Activated CD4-positive, alpha-beta T cell treated with anti-CD3 and anti-CD28 coated beads, Interleukin-2, amount 50 U/mL, for 1 hour (primary cell): ENCODE data around the gene AMOTL2.

ENCODE experiments used
- DNase-seq: peaks from one replicate; pipeline ENCODE4 v3.0.0-alpha.2; 2020

AMOTL2 gene

DNA sequence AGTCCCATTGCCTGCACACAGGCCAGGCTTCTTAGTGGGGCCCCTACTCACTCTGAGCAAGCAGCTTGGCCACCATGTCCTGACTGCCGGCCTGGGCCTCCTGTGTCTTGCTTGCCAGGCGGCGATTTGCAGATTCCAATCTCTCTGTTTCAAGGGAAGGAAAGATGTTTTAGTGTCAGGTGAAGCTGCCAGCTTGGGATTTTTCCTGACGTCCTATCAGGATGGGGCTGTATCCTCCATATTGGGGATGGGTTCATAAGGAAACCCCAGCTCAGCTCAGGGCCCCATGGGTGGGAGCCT, 8.5 kb downstream of the AMOTL2 start:
- no peak for DNase-seq

DNA sequence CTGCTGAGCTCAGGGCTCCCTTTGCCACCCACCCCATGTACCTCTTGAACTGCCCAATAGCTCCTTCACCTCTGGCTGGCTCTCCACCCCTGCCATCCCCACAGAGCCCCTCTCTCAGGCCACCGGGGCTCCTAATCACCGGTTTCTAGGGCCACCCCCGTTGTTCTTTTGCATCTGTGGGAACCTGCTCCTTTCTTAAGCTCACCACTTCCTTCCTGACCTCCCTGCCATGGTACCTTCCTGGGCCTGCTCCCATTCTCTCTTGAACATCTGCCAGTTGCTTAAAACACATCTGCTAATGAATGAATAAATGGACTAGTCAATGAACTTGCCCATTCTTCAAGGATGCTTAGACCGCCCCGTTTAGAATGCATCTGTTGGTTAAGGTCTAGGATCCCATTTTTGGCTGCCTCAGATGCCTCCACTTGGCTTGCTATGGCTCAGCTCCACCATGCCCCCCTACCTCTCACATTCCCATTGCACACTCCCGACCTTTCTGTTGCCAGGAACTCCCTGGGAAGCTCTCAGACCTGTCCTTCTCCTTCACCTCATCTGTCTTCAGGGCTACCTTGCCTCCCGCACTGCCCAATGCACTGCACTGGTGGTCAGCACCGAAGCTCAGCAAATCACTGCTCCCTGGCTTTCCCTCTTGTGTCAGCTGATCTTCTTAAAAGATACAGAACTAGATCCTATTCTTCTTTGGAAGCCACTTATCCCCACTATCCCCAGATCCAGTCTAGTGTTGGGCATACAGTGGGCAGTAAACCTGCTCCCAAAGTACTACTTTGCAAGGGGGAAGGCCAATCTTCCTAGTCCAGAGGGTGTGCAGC, 9.1 kb downstream of the AMOTL2 start:
- no peak for DNase-seq

DNA sequence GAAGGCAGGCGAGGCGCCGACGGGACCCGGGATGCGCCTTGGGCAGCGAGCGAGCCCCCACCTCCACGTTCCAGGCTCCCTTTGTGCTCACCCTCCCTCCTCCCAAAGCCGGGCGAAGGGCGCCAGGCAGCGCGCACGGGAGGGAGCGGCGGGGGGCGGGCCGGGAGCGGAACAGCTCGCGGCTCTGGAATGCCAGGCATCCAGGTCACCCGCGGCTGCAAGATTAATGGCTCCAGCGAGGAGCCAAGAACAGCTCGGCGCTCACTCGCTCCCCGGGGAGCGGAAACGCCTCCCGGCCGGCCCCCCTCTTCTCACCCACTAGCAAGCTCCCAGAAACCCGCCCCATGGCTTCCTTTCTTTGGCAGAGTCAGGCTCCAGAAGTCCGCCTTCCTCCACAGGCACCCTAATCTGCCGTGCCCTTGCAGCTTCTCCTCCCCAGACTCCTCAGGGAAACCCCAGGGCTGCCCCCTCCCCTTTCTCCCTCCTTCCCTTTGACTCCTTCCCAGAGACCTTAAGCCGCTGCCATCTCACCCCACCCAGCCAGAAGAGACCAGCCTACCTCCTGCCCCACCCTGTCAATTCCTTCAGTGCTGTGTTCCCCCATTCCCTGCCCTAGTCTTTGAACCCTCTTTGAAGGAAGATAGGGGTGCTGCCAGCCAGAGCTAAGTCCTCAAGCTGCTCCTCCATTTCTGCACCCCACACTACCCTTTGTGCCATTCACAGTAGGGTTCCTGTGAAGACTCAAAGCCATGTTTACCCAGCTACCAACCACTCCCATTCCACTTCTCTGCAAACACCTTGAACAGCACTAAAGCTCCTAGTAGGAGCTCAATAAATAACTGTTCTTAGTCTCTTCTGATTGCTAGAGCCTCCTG, 9.9 kb downstream of the AMOTL2 start:
- peak; percentile 12 for DNase-seq

GRCh38 chr3:134363381-134363755, 10.9 kb downstream of the AMOTL2 start:
- DNase-seq = no peak

DNA sequence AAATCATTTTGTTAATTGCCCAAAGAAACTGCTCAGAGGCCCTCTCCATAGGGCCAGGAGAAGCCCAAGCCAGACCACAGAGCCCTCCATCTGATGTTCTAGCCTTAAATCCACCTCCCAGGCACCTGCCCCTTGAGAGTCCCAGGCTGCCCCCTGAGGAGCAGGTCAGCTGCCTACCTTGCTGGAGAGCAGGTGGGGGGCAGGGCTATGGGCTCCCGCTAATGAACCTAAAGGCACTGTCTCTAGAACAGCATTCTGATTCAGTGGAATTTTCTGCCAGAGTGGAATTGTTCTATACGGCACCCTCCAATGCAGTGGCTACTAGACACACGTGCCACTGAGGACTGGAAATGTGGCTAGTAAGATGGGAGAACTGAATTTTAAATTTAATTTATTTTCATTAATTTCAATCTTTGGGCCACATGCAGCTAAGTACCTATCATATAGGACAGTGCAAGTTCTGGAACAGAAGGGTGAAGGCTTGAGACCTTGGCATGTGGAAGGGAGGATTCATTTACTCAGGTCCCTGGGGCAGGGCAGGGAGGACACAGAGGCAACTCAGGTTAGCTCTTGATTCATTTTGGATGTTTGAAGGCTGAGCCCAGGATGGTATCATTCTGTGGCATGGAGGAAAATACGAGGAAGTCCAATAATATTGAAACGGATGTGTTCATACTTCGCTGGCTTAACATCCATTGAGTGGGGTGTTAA, 11.4 kb downstream of the AMOTL2 start:
- DNase-seq = no peak

DNA sequence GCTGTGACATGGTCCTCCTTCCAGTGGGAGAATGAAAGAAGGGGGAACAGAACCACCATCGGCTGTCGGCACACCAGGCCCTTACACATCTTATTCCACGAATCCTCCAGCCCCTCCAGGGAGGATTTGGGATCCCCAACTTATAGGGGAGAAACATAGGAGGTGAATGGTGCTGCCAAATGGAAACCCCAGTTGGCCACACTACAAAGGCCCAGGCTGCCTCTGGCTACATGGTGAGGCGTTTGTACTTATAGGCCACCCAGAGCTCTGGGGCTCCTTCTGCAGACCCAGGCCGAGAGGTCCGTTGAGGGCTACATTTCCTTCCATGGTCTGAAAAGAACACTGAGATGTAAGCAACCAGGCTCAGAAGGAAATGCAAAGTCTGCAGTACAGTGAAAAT, 12.0 kb downstream of the AMOTL2 start:
- no peak for DNase-seq

GRCh38 chr3:134361162-134361835, 12.9 kb downstream of the AMOTL2 start:
- no peak for DNase-seq

DNA sequence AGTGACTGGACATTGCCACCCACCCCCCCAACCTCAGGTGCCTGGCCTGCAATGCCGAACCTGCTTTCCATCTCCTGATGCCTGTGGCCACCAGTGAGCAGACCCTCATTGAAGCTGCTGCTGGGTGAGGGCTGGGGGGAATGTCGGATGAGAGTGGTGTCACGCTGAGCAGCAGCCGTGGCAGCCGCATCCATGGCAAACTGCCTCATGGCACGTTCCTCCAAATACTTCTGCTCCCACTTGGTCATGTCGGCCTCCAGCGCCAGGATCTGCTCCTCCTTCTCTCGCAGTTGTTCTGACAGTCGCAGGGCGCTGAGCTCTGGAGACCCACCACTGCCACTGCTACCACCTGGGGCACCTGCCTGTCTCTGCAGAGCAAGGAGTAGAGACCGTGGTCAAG, 14.2 kb downstream of the AMOTL2 start:
- DNase-seq = no peak

DNA sequence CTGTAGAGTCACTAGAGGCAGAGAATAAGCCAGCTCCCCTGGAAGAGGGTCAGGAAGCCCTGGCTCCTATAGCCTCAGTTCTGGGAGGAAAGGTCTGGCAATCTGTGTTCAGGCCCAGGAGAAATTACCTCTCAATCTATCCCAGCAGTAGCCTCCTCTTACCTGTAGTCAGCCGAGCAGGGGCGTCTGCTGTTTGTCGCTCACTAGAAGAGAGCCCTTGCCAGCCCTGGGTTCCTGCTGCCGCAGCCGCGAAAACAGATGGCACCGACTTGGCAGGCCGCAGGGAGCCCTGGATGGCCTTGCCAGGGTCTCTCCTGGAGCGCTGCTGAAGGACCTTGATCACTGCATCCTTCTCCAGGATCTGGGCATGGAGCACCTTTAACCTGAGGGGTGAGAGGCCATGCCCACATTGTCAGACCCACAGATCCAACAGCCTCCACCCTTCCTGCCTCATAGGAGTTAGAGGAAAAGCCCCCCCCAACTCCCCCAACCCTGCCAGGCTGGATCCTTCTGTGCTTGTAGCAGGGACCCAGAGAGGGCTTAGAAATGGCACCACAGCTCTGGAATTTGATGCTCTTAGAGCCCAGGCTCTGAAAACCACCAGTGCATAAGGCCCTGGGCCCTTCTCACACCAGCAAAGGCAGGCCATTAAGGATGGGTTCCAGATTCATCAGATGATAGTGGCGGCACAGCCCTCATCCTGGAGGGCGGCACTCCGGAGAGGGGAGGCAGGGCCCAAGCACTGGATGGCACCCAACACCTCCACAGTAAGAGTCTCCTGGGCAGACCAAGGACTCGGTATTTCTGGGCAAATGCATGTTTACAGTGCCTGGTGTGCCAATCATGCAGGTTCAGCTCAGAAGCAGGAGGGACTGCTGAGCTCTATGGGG, 14.9 kb downstream of the AMOTL2 start:
- no peak for DNase-seq

GRCh38 chr3:134357914-134358811, 16.1 kb downstream of the AMOTL2 start:
- DNase-seq = peak; percentile 5

DNA sequence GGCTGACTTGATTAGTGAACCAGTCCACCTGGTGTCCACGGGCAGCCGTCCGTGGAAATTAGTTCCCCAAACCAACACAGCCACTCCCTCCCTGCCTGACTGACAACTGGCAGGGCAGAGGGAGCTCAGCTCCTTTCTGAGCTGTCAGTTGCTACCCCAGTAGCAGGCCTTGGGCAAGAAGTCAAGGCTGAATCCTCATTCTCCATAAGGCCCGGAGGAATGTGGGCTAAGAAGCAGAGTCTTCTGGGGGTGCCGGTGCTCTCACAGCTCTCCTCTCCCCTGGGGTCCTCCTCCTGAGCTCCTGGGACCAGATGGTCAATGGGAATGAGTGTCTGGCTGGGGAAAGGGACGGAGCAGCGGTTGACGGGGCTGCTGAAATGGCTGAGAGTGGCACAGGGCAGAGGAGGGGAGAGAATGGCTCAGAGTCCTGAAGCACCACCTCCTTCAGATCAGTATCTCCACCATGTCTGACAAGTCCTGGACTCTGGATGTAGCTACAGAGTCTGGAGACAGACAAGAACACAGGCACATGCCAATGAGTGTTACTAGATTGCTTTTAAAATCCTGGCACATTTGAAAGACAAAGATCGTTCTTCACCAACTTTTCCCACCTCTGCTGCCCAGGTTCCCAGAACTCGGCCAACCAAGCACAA, 16.9 kb downstream of the AMOTL2 start:
- DNase-seq = no peak

DNA sequence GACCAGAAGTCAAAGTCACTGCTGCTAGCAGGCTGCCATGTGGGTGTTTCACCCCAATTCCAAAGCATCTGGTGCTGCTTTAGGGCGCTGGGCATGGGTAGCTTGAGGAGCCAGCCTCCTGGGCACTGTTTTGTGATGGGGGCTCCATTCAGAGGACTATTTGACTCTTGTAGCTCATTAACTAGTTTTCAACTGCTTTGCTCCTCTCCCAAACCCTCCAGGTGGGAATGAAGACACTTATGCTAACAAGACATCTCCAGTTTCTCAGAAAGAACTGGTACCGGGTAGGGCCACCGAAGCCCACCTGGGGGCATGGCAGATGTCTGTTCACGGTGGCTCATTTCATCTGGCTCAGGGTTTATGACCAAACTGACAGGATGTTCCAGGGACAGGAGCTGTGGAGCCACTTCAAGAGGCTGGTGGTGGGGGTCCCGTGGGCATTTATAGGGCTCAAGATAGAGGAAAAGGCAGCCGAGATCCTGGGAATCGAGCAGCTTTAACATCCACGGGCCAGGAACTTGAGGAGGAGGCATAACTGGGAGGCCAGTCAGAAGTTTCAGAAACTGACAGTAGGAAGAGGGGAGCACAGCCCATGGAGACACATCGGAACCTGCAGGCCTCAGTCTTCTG, 17.7 kb downstream of the AMOTL2 start:
- no peak for DNase-seq

DNA sequence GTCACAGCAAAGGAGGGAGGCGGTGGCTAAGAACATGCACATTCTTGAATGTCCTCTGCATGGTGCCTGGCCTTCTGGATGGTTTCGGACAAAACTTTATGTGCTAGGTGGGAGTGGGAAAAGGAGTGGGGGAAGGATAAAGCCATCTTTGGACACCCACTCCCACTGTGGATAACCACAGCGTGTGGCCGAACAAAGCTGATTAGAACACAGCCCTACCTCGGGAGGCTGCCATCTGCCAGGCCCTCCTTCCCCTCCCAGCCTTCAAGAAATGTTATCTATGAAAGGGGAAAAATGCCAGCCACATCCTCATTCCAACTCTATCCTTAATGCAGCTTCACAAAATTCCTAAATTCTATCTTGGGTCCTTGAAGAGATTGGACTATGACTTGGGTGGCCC, 18.8 kb downstream of the AMOTL2 start:
- DNase-seq = no peak

- no peak for DNase-seq
Observed at GRCh38 chr3:134354612-134355251, 19.5 kb downstream of the AMOTL2 start.

DNA sequence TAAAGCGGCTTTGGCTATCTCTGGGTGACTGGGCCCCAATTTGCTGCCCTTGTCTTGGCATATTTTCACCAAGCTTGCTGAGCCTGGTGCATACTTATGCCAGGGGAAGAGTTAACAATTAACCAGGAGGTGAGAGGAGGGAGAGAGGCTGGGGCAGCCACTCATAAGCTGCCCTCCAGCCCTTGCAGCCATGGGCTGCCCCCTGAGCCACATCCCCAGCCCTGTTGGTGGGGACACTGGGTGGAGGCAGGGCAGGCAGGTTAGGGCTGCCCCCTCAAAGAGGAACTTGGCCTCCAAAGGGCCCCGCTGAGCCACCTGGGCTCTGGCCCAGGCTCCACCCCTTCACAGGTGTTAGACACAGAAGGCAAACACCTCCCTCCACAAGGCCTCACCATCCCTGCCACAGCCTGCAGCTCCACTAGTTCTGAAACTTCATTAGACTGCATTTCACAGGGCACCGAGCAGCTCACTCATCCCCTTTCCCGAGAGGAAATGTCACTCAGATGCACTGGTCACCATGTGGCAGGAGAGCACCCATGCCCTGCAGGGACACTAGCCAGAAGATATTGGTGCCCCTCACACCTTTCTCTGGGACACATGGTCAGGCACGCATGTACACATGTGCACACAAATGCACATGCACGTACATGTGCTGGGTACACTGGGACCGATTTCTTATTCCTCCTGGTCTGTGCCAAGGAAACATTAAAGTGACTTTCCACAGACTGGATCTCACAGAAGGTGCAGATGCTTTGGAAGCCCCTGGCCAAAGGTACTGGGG, 20.2 kb downstream of the AMOTL2 start:
- DNase-seq = no peak

DNA sequence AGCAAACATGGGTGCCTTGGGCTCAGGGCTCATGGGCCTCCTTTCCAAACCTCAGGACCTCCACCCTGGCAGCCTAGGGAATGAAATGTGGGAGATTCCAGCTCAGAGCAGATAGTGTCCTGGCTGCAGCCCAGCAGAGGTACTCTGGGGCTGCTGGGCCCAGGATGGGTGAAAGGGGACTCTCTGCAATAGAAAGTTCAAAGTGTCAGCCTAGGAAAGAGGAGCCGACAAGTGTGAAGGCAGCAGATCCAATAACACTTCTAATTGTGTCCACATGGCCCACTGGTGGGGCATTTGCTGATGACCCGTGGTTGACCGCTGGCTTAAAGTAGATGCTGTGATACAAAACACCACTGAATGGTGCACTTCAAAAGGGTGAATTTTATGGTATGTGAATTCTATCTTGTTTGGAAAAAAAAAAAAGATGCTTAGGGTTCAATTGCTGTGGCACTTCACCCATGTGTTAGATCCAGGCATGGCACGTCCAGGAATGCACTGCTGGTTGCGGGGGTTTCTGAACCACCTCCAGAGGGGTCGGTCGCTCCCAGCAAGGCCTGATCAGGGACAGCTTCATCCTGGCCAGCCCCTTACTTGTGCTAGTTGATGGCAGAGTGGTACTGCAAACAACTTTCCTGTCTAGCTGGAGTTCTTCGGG, 20.9 kb downstream of the AMOTL2 start:
- DNase-seq = no peak

GRCh38 chr3:134352031-134352671, 22.1 kb downstream of the AMOTL2 start:
- no peak for DNase-seq
